Kasumi-1 (cell line): Measurements from ENCODE around the gene DVL1.

Source experiments
- DNase-seq, 2 experiments: peaks; one replicate each; lab custom pipeline; 2025; lab: John Stamatoyannopoulos, UW

The DVL1 gene

DNA sequence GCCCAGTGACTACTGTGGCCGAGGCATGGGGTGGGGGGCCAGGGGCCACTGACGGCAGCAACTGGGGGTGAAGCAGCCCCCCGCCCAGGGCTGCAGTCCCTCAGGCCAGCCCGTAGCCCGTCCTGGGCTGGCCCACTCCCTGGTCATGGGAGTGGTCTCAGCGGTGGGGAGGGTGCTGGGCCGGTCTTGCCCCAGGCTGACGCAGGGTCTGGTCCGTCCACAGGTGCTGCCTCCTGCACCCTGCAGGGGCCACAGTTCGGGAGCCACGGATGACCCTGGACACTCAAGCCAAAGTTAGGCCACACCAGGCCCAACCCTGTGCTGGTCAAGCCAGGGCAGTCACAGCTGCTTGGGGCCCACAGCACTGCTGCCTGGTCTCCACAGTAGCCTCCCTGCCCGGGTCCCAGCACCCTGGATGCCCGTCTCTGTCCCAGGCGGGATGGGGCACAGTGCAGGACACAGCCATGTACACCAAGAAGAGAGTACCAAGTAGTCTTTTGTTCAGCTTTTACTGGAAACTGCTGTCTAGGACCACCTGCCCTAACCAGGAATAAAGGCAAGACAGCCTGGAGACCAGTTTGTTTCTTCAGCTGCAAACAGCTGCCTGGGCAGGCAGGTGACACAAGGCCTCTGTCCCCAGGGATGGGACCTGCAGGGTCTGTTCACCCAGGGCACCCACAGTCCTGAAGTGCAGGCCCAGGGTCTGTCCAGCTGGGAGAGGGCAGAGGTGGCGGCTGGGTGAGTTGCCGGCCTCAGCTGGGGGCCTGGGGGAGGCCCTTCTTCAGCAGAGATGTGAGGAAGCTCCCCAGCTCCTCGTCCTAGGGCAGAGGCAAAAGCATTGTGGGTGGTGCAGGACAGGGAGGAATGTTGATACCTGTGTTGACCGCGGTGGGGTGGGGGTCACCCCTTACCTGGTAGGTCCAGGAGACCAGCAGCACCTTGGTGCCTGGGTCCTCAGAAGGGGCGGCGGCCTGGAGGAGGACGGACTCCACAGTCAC, 37.8 kb downstream of the DVL1 start:
- DNase-seq, result no peak

DNA sequence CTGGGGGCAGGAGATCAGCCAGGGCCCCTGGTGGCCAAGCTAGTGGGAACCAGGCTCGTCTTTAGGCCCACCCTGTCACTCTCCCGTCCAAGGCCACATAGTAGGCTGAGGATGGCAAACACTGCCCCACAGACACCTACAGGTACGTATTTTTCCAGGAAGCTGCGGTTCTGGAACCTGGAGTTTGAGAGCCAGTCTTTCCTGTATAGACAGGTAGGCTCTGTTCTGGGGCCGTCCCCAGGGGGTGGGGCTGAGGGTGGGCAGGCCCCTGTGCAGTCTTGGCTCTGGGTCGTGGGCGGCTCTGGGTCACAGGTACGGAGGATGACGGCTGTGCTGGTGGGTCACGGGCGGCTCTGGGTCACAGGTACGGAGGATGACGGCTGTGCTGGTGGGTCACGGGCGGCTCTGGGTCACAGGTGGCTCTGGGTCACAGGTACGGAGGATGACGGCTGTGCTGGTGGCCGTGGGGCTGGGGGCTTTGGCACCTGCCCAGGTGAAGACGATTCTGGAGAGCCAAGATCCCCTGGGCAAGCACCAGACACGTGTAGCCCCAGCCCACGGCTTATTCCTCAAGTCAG, 38.7 kb downstream of the DVL1 start:
- DNase-seq, result no peak

- no peak for DNase-seq
These were observed 39.2 kb downstream of the DVL1 start for GRCh38 chr1:1310109-1310385.

GRCh38 chr1:1309251-1310108, 39.7 kb downstream of the DVL1 start:
- no peak for DNase-seq

DNA sequence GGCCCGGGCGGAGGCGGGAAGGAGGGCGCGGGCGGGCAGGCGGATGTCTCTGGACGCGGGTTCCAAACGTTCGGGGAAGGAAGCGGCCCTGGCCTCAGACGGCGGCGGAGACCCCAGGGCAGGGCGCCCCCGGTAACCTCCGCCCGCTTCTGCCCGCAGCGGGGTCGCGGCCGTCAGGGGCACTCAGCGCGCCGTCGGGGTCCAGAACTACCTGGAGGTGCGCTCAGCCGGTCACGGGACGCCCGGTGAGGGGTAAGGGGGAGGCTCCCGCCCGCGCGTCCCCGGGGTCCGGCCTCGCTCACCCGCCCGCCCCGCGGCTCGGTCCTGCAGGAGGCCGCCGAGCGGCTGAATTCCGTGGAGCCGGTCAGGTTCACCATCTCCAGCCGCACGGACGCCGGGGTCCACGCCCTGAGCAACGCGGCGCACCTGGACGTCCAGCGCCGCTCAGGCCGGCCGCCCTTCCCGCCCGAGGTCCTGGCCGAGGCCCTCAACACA, 40.4 kb downstream of the DVL1 start:
- DNase-seq, result no peak

DNA sequence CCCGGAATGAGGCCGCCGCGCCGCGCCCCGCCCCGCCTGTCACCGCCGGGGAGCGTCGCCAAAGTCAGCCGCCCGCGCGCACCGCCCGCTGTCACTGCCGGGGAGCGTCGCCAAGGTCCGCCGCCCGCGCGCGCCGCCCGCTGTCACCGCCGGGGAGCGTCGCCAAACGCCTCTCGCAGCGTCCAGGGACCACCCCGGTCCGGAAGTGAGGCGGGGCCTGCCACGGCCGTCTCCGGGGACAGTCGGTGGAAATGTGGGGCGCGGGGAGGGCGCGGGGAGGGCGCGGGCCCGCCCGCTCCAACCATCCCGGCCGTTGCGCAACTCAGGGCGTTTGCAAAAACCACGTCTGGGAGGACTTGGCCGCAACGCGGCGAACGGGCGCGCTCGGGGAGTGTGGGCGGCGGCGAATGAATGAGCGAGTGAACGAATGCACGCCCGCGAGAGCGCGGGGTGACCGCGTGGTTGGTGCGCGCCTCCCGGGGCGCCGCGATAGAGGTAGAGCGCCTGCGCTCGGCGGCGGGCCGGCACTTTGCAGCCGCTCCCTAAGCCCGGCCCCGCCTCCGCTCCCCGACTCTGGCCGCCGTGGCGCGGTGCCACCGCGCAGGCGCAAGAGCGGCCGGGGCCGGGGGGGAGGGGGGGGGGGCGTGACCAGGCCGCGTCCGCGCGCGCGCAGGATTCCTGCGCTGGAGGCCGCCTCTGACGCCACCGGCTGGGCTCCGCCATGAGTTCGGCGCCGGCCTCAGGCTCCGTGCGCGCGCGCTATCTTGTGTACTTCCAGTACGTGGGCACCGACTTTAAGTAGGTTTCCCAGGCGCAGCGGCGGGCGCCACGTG, 41.1 kb downstream of the DVL1 start, which contains the start of the genes ACAP3 and PUSL1:
Gene ACAP3 (minus strand): TSS at position 8 of the 833 bp plus-strand sequence. CDS start 115 bp downstream, outside the sequence.
Gene PUSL1 (plus strand): TSS at position 675 of the 833 bp plus-strand sequence. CDS start 47 bp downstream, at position 722.
- DNase-seq, result peak; percentile 72 to 76

GRCh38 chr1:1307261-1307922, 41.8 kb downstream of the DVL1 start:
- no peak for DNase-seq

DNA sequence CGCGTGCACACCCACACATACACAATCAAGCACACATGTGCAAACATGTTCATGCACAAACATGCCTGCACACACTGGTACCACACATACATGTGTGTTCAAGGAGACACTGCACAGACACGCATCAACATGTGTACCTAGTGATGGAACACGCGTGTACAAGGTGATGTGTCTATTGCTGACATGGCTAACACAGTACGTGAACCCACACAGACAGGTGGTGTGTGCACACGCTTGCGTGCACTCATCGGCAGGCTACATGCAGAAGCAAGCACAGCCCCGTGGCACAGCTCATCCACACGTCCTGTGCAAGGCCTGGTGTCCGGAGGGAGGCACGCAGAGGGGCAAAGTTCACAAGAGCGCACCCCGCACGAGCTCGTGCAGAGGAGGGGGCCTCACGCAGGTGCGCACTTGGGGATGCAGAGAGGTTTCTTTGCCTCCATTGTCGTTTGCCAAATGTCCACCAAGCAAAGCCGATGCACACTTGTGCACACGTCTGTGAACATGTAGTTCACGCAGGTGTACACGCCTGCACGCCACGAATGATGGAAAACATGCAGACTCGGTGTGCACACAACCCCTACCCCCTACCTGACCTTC, 42.5 kb downstream of the DVL1 start:
- DNase-seq, result no peak

GRCh38 chr1:1306070-1306660, 43.1 kb downstream of the DVL1 start:
- no peak for DNase-seq

DNA sequence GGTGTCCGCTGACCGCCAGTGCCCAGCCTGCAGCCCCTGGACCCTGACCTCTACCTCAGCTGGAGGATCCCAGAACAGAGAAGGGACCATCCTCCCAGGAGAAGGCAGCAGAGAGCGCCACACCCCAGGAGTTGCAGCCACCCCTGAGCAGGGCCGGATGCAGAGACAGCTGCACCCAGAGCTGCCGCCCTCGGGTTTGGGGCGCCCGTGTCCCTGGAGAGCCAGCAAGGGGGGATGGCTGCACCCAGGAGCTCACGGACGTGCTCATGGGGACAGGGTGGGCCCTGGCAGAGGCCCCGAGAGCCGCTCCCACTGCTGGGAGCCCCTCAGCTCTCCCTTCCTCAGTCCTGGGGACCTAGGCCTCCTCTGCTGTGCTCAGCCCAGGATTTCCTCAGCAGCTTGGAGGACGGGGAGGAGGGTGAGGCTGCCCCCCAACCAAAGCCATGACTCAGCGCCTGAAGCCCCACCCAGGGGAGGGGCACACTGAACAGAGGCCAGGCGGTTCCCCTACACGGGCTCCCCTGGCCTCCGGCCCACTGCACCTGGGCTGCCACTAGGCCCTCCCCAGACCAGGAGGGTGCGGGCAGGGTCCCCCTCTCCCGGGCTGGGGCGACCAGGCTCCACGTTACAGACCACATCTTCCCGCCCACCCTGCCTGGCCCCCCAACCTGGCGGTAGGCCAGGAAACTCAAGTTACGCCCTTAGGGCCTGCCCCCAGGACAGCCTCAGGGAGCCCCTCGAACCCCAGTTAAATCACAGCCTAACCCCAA, 43.7 kb downstream of the DVL1 start:
- peak; percentile 68 to 77 for DNase-seq

DNA sequence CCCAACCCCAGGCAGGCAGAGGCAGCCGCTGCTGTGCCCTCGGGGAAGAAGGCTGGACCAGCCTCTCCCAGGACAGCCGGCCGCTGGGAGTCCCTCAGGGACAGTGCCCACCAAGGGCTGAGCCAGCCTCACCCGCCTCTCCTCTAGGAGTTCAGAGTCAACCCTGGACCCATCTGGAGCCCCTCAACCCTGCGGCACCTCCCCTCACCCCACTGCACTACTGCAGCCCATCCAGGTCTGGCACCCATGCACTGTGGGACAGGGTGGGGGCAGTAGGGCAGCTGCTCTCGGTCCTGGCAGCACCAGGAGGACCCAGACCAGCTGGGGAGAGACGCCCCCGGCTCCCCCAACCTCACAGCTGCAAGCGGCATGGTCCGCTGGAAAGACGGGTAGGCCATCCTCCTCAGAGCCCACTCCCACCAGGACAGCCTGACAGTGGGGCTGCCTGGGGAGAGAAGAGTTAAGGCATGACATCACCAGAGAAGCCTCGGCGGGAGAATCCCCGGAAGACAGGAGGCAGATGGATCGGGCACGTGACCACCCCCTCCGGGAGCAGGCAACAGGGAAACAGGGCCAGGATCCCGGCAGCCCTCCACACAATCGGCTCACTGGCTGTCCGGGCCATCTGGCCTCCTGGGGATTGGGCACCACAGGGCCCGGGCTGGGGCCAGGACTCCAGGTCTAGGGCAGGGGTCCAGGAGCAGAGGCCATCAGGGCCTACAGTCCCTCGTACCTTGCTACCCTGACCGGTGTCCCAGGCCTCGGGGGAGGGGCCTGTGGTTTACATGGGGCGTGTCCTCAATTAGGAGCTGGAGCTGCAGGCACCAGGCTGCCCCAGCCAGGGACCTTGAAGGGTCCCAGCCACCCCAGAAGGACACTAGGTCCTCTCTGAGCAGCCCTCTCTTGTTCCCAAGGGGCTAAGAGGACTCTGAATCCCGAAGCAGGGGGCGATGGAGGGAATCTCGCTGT, 44.6 kb downstream of the DVL1 start:
- no peak for DNase-seq

GRCh38 chr1:1303736-1304135, 45.5 kb downstream of the DVL1 start:
- DNase-seq, result no peak

DNA sequence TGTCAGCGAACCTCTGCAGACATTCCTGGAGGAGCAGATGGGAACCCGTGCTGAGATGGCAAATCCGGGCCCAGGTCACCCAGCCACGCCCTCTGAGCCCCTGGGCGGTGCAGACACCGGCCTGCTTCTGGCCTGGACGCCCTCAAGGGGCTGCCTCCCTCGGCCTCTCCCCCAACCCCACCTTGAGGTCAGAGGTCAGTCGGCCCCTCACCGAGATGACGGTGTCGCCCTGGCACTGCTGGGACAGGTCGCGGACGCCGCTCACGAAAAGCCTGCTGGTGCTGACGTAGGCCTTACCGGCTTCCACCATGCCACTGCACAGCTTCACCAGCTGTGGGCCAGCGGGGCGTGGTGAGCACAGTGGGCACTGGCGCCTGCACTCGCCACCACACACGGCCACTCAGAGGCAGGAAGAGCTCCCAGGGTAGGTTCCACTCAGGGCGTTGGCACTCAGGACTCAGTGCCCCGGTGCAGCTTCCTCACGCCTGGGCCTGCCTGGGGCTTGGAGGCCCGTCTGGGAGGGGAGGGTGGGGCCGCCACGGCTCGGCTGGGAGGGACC, 46.2 kb downstream of the DVL1 start:
- DNase-seq, result no peak

DNA sequence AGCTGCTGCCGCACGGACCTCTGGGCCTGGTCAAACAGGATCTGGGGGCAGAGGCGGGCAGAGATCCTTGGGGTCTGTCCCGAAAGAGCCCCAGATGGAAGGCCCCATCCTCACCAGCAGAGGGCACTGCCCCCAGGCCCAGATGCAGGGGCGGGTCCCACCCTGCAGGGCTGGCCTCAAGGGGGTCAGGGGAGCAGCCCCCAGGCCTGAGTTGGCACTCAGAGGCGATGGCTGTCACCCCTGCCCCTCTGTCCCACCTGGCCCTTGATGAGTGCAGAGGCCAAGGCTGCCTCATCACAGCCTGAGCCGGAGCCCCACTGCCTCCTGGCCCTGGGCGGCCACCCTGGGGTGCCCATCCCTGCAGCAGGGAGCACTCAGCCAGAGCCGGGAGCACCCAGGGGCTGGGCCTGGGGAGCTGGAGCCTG, 47.2 kb downstream of the DVL1 start:
- DNase-seq, result peak in 1 of 2 experiments; percentile 17

DNA sequence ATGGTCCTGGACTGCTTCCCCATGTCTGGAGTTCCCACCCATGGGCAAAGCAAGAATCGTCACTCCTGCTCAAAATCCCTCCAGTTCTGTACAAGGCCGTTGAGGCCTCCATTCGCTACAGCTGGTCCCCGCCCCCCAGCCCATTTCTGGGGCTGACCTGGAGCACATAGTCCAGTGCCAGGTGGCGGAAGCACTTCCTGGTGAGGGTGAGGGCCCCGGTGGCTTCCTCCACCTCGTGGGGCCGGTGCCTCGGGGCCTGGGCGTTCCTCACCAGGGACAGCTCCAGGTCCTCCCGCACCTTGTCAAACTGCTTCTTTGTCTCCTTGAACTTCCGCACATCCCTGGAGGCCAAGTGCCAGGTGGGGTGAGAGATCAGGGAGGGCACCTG, 48.9 kb downstream of the DVL1 start:
- no peak for DNase-seq

GRCh38 chr1:1299686-1300351, 49.4 kb downstream of the DVL1 start:
- DNase-seq, result peak in 1 of 2 experiments; percentile 12
